Activated T-cell treated with anti-CD3 and anti-CD28 coated beads, Interleukin-2, amount 50 U/mL, for 1 hour (primary cell): Measurements from ENCODE around the gene SYTL3.

Experiments used
- DNase-seq: peaks from one replicate; pipeline ENCODE4 v3.0.0-alpha.2; 2020

The SYTL3 gene

DNA sequence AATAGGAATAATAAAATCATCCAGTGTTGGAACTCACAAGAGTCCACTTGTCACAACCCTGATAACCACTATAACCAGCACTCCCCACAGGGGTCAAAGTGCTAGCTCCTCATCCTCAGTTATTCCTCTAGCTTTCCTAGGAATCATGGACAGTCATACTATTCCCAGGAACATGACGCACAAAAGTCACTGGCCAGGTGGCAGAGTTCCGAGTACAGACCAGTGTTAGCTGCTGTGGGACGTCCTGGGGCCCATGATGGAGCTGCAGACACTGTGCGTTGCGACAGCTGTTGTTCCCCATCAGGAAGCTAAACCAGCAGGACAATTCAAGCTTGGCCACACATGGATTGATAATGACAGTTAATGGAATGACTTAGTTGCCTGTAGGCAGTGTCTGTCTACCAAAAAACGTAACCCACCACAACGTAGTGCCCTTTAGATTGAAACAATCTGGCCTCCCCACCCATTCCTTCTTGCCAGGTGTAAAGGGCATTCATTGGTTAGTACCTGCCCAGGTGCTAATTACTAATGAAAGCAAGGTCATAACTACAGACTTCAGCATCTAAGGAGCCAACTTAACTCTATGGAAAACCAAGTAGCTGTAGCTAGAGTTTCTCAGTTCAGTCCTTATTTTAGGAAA, 151.9 kb downstream of the SYTL3 start:
- no peak for DNase-seq

GRCh38 chr6:158803733-158804143, 153.9 kb downstream of the SYTL3 start:
- DNase-seq: no peak

GRCh38 chr6:158804207-158804606, 154.4 kb downstream of the SYTL3 start:
- no peak for DNase-seq

GRCh38 chr6:158805698-158806377, 156.0 kb downstream of the SYTL3 start:
- DNase-seq: no peak

DNA sequence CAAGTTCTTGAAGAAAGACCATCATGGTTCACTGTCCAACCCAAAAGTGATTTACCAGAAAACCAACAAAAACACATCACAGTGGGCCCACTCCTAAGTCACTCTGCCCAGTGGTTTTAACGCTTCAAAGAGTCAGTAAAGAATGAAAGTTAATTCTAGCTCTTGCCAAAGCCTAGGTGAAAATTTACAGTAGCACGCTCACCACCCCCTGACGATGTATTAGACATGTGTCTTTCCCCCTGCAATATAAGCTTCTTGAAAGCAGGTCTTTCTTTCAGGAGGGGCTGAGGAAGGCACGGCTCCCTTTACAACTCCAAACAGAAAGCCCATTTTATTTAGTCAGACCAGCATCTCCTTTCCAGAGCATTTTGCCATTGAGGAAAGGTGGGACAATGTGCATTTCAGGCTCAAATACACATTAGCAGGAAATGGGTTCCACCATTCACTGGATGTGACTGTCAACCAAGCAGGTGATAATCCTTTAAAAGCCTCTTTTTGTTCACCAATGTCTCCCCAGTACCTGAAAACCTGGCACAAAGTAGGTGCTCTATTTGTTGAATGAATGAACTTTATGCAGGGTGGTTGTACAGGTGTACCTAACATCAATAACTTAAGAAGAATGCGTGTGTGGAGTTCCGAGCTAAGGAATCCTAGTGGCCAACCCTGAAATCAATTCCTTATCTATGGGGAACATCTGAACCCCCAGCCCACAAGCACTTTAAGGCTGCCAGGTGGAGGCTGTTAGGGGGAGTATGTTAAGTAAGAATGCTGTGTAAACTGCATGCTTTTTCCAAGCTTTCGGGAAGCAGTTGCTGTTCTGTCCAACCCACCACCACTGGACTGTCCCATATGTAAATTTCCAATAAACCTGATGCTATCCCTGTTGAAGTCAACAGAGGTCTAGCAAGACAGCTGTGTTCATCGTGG, 157.9 kb downstream of the SYTL3 start:
- no peak for DNase-seq

DNA sequence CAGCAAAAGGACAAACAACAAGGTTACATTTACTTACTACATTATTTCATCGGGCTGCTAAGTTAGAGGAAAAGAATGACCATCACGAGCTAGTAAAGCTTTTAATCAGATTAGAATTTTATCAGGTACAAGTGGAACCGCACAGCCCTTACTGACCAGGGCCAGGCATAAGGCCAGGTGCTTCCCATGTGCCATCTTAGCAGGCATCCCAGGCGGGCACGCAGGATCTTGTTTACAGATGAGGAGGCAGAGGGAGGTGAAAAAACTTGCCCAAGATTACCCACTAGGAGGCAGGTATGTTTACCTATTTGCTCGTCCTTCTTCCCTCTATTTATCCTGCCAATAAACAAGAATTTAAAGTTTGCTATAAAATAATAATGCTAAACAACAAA, 158.6 kb downstream of the SYTL3 start:
- DNase-seq: no peak

DNA sequence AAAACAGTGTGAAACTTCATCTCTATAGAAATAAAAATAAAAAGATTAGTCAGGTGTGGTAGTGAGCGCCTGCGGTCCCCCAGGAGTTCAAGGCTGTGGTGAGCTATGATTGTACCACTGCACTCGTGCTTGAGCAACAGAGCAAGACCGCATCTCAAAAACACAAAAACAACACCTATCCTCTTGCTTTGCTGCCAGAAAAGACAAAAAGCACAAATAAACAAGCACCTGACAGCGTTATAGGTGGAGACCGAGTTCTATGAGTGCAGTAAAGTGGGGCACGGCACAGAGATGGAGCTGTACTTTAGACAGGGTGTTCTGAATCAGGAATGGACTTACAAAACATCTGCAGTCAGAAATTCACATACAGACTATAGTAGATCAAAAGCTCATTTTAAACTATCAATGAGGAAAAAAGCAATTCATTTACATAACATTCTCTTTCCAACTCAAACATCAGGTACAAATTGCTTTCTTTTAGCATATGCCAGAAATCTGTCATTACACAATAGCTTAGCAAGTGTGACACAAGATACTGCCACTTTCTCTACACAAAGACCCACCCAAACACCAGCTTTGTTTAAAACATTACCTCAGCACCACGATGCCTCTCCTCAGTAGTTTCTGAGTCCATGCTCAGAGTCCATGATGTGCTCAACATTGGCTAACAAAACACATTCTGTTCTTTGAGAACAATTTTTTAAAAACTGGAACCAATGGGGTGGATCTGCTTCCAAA, 159.3 kb downstream of the SYTL3 start:
- DNase-seq: peak; percentile 43

DNA sequence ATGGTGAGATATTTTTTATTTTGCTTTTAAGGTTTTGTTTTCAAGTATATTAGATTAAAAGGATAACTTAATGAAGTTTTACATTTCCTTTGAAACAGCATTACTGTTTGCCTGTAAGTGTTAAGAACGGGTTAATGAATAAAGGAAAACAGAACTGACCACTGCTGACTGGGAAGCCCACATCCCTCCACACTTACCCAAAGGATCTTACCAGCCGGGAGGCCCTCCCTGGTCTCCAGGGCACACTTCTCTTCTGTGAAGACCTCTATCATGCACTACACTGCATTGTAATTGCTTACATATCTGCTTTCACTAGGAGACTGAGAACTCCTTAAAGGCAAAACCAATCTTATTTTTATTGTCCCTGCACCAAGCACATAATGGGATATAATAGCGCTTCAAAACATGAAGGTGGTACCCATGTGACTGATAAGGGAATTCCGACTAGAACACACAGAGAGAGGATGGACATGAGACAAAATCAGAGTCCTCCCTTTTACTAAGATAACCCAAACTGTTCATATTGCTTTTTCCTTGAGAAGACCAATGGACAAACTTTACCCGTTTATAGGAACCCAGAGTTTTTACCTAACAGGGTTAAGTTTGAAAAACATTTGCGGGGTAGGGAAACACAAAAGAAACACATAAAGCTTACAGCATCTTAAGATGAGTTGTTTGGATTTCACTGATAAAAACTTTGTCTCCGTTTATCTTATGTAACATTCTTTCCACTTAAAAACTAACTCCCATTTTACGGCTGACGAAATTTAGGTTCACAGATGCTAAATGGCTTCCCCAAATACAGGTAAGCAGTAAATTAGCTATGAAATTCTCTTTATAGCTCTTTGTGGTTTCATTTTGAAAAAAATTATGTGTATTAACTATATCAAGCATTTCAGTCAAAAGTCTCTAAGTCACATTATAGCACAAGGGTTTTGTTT, 160.6 kb downstream of the SYTL3 start:
- DNase-seq: no peak

GRCh38 chr6:158812611-158813010, 162.8 kb downstream of the SYTL3 start:
- no peak for DNase-seq

DNA sequence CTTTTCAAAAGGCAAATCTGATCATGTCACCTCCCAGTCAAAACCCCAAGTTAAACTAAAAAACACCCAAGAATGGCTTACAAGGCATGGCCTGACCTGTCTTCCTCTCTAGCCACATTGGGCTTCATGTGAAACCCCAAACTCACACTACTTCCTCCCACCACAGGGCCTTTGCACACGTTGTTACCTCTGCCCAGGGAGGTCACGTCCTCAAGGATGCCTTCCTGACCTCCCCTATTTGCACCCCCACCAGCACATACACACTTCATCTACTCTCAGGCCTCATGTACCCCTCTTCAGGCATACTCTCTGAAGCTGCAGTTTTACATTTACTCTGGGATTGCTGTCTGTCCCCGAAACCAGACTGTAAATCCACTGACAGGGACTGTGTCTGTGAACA, 163.2 kb downstream of the SYTL3 start:
- DNase-seq: no peak
